ENCODE results near the gene ZNF224. TPM values are rescaled to one million over a fixed set of nuclear protein-coding genes. Genes with fewer than 3 reads are reported as not detected.
"Not testable (repeated sequence)": the region's sequence is repeated elsewhere in the genome, so short reads cannot be mapped to it uniquely, and the experiment has no call there.

Gene ZNF224
- total RNA-seq, 1 donor from 2014 or later: 40.6 TPM

GRCh38 chr19:44111910-44112463 is 17.8 kb downstream of the ZNF224 start:
- DNase-seq (ENCODE audit: low spot score, unreplicated experiment): no peak
- TF ChIP-seq, protein P1, sequence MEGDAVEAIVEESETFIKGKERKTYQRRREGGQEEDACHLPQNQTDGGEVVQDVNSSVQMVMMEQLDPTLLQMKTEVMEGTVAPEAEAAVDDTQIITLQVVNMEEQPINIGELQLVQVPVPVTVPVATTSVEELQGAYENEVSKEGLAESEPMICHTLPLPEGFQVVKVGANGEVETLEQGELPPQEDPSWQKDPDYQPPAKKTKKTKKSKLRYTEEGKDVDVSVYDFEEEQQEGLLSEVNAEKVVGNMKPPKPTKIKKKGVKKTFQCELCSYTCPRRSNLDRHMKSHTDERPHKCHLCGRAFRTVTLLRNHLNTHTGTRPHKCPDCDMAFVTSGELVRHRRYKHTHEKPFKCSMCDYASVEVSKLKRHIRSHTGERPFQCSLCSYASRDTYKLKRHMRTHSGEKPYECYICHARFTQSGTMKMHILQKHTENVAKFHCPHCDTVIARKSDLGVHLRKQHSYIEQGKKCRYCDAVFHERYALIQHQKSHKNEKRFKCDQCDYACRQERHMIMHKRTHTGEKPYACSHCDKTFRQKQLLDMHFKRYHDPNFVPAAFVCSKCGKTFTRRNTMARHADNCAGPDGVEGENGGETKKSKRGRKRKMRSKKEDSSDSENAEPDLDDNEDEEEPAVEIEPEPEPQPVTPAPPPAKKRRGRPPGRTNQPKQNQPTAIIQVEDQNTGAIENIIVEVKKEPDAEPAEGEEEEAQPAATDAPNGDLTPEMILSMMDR (IDR thresholded peaks at IDR 0.05; ENCODE audit: unreplicated experiment): no peak
- Mint-ChIP-seq H3K27me3 (no peaks in the 10 kb centered on the region), H3K9me3 (ENCODE audit: low read depth) (peaks cover 38% of the 10 kb centered on the region), H3K36me3 (ENCODE audit: insufficient read depth) (peaks cover 46% of the 10 kb centered on the region), H3K4me3 (ENCODE audit: low read depth) (peak overlapping the region; percentile 93), H3K4me1 (ENCODE audit: low read depth) (peaks cover 11% of the 10 kb centered on the region), H3K27ac (peak overlapping the region; percentile 86)

GRCh38 chr19:44112802-44113137 is 18.6 kb downstream of the ZNF224 start:
- no peaks in the 10 kb centered on the region for H3K27me3 Mint-ChIP-seq
- H3K9me3 Mint-ChIP-seq (ENCODE audit: low read depth): peaks cover 30% of the 10 kb centered on the region
- H3K4me3 Mint-ChIP-seq (ENCODE audit: low read depth): peak overlapping the region; percentile 93
- H3K27ac Mint-ChIP-seq: peak overlapping the region; percentile 96
- TF ChIP-seq, protein P1 (IDR thresholded peaks at IDR 0.05; ENCODE audit: unreplicated experiment): no peak
- peaks cover 42% of the 10 kb centered on the region for H3K36me3 Mint-ChIP-seq (ENCODE audit: insufficient read depth)
- DNase-seq (ENCODE audit: low spot score, unreplicated experiment): no peak
- H3K4me1 Mint-ChIP-seq (ENCODE audit: low read depth): peaks cover 11% of the 10 kb centered on the region

GRCh38 chr19:44113138-44113783 is 19.1 kb downstream of the ZNF224 start, which contains the start of gene ZNF225:
TSS of gene ZNF225 (plus strand) at chr19:44113399. CDS start at chr19:44115828, 2,429 bp downstream.
- peak within 1 kb of the TSS; percentile 96 for H3K27ac Mint-ChIP-seq
- peak within 1 kb of the TSS; percentile 93 for H3K4me3 Mint-ChIP-seq (ENCODE audit: low read depth)
- peaks cover 11% of the 10 kb centered on the region for H3K4me1 Mint-ChIP-seq (ENCODE audit: low read depth)
- peaks cover 40% of the 10 kb centered on the region for H3K36me3 Mint-ChIP-seq (ENCODE audit: insufficient read depth)
- no peaks in the 10 kb centered on the region for H3K27me3 Mint-ChIP-seq
- TF ChIP-seq, protein P1 (IDR thresholded peaks at IDR 0.05; ENCODE audit: unreplicated experiment): no peak
- peak; percentile 87 for DNase-seq (ENCODE audit: low spot score, unreplicated experiment)
- peaks cover 25% of the 10 kb centered on the region for H3K9me3 Mint-ChIP-seq (ENCODE audit: low read depth)

- Mint-ChIP-seq H3K4me1 (ENCODE audit: low read depth) (peaks cover 11% of the 10 kb centered on the region), H3K27ac (peak overlapping the region; percentile 96), H3K4me3 (ENCODE audit: low read depth) (peak overlapping the region; percentile 93), H3K36me3 (ENCODE audit: insufficient read depth) (peaks cover 41% of the 10 kb centered on the region), H3K27me3 (no peaks in the 10 kb centered on the region), H3K9me3 (ENCODE audit: low read depth) (peaks cover 23% of the 10 kb centered on the region)
- TF ChIP-seq, protein P1 (IDR thresholded peaks at IDR 0.05; ENCODE audit: unreplicated experiment): no peak
- DNase-seq (ENCODE audit: low spot score, unreplicated experiment): no peak
Measured at GRCh38 chr19:44113784-44114390, 19.7 kb downstream of the ZNF224 start.

DNA sequence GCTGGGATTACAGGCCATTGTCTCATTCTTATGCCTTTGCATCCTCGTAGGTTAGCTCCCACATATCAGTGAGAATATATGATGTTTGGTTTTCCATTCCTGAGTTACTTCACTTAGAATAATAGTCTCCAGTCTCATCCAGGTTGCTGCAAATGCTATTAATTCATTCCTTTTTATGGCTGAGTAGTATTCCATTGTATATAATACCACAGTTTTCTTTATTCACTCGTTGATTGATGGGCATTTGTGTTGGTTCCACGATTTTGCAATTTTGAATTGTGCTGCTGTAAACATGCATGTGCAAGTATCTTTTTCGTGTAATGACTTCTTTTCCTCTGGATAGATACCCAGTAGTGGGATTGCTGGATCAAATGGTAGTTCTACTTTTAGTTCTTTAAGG is 27.0 kb downstream of the ZNF224 start:
- not testable (repeated sequence) for H3K4me1 Mint-ChIP-seq (ENCODE audit: low read depth); H3K27ac Mint-ChIP-seq; H3K27me3 Mint-ChIP-seq; DNase-seq (ENCODE audit: low spot score, unreplicated experiment); H3K4me3 Mint-ChIP-seq (ENCODE audit: low read depth)
- Mint-ChIP-seq H3K36me3 (ENCODE audit: insufficient read depth) (peaks cover 81% of the 10 kb centered on the region), H3K9me3 (ENCODE audit: low read depth) (peaks cover 39% of the 10 kb centered on the region)
